Measurements from ENCODE around the gene MBD6.

Gene MBD6

GRCh38 chr12:57529831-57530230 lies 7.2 kb downstream of the MBD6 start:
- DNase-seq (ENCODE audit: extremely low read depth, low read depth): no peak
- no peak for TF ChIP-seq CTCF (IDR thresholded peaks at IDR 0.05; ENCODE audit: low read depth, low read length)

- TF ChIP-seq CTCF (IDR thresholded peaks at IDR 0.05; ENCODE audit: low read depth, low read length): no peak
- no peak for DNase-seq (ENCODE audit: extremely low read depth, low read depth)
Observed at GRCh38 chr12:57530396-57531142, 7.9 kb downstream of the MBD6 start.

GRCh38 chr12:57531836-57532235 lies 9.2 kb downstream of the MBD6 start:
- no peak for DNase-seq (ENCODE audit: extremely low read depth, low read depth)

GRCh38 chr12:57533108-57533507 lies 10.5 kb downstream of the MBD6 start:
- DNase-seq (ENCODE audit: extremely low read depth, low read depth): no peak
- TF ChIP-seq CTCF (IDR thresholded peaks at IDR 0.05; ENCODE audit: low read depth, low read length): no peak

More at GRCh38 chr12:57531836-57532235, 9.2 kb downstream of the MBD6 start:
- no peak for TF ChIP-seq CTCF (IDR thresholded peaks at IDR 0.05; ENCODE audit: low read depth, low read length)

GRCh38 chr12:57534250-57534649 lies 11.6 kb downstream of the MBD6 start:
- TF ChIP-seq CTCF (IDR thresholded peaks at IDR 0.05; ENCODE audit: low read depth, low read length): no peak
- no peak for DNase-seq (ENCODE audit: extremely low read depth, low read depth)

DNA sequence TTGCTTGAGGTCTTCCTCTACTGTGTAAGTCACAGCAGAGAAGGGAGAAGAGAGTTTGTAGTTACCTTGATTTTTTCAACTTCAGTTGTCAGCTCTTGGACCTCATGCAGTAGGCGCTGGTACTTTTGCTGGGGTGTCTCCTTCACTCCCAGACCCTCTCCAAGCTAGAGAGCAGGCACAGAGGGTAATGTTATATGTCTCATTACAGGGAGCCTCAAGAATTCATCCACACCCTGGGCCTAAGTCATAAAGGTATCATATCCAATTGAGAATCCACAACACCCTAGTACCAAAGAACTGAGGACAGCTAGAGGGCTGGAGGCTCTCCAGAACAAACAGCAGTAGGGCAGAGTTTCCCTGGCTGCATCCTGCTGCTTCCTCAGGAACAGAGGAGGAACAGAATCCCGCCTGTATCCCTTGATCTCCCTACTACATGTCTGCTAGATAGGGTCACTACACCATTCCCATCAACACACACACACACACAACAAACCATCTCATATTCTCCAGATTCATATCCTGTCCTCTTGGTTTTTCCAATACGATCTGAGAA lies 12.4 kb downstream of the MBD6 start:
- no peak for TF ChIP-seq CTCF (IDR thresholded peaks at IDR 0.05; ENCODE audit: low read depth, low read length)
- DNase-seq (ENCODE audit: extremely low read depth, low read depth): no peak

- DNase-seq (ENCODE audit: extremely low read depth, low read depth): no peak
- no peak for TF ChIP-seq CTCF (IDR thresholded peaks at IDR 0.05; ENCODE audit: low read depth, low read length)
Observed at GRCh38 chr12:57535764-57536596, 13.4 kb downstream of the MBD6 start.

All from AG09319 (cell line).